ENCODE measurements around the gene AKNAD1.

AKNAD1 gene

DNA sequence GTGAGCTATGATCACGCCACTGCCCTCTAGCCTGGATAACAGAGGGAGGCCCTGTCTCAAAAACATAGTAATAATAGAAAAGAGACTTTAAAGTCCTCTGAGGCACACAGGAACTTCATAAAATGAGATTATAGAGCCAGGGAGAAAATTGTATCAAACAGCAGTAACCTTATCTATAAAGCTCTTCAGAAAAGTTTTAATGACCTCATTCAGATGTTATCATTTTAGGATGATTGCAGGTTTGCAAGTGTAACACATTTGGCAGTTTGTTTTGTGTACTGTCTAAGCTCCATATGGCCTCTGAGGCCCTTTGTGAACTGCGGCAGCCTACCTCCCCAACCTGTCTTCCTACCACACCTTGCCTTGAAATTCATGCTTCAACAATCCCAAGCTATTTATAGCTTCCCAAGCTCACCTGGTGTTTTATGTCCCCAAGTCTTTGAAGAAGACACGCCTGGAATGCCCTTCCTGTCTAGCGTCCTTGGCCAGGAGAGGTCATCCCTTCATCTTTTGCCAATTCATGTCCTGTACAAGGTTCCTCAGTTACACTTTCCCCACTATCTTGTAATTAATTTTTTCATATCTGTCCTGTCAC is 8.5 kb upstream of the AKNAD1 start:
- DNase-seq (ENCODE audit: low spot score): peak; percentile 10

DNA sequence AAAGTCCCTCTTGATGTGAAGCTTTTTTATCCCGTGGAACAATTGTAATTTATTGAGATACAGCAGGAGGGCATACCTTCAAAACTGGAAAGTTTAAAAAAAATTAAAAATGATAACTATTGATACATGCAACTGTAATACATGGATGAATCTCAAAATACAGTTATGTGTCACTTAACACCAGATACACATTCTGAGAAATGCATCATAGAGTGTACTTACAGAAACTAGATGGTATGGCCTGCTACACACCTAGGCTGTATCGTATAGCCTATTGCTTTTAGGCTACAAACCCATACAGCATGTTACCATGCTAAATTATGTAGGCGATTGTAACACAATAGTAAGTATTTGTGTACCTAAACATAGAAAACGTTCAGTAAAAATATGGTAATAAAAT is 7.1 kb upstream of the AKNAD1 start:
- no peak for DNase-seq (ENCODE audit: low spot score)

DNA sequence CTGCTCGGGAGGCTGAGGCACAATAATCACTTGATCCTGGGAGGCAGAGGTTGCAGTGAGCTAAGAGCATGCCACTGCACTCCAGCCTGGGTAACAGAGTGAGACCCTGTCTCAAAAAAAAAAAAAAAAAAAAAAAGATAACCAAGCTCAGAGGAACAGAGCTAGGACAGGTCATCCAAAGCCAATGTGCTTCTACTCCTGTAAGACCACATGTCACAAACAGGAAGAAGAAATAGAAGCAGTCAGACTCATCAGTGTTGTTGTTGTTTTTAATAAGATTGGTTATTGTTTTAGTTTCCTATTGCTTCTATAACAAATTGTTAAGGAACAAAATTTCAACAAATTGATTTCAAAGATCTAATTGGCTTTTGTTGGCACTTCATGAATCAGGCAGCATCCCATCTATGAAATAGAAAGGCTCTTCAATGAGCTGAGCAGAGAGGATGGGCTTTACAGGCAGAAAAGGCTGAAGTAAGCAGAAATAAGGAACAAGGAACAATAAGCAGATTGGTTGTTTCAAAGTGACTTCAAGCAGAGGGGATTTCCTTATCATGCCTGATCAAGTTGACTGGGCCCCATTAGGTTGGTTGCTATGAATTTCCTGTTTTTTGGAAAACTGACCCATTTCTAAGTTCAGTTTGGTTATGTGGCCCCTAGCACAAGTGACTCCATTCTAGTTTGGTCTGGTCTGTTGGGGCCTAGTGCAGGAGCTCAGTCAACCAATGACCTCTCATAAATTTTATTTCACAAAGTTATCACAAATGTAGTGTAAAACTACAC is 6.0 kb upstream of the AKNAD1 start:
- DNase-seq (ENCODE audit: low spot score): no peak

DNA sequence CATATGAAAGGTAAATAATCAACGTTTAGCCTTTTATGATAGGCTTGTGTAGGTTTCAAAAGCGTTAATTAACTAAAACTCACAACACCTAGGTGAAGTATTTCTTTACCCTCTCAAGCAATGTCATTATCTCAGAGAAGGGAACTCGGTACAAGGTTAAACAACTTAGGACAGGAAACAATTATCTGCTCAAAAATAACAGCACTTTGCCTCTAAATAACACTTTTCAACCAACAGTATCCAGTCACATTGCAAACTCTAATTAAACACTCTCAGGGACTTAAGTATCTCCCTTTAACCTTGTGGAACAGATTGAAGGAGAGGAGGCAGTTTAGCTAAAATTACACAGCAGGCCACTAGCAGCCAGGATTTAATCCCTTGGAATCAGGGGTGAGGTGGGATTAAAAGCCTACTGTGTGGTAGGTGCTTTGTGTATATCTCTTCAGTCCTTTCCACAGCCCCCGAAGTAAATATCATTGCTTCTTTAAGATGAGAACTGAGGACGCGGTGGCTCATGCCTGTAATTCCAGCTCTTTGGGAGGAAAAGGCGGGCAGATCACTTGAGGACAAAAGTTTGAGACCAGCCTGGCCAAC is 5.2 kb upstream of the AKNAD1 start:
- no peak for DNase-seq (ENCODE audit: low spot score)

DNA sequence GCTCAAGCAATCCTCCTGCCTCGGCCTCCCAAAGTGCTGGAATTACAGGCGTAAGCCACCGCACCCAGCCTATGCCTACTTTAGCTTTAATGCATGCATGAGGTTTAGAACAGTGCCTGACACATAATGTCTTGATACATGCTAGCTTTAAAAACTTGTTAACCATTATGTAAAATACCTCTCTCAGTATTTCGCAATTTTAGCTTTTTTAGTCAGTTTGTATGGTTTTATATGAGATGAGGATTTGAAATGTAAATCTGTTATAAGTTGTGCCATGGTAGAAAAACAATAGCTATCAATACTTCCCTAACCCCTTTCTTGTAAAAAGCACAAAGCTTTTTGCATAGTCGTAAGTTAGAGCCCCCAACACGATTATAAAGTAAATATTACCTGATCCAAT is 4.7 kb upstream of the AKNAD1 start:
- no peak for DNase-seq (ENCODE audit: low spot score)

DNA sequence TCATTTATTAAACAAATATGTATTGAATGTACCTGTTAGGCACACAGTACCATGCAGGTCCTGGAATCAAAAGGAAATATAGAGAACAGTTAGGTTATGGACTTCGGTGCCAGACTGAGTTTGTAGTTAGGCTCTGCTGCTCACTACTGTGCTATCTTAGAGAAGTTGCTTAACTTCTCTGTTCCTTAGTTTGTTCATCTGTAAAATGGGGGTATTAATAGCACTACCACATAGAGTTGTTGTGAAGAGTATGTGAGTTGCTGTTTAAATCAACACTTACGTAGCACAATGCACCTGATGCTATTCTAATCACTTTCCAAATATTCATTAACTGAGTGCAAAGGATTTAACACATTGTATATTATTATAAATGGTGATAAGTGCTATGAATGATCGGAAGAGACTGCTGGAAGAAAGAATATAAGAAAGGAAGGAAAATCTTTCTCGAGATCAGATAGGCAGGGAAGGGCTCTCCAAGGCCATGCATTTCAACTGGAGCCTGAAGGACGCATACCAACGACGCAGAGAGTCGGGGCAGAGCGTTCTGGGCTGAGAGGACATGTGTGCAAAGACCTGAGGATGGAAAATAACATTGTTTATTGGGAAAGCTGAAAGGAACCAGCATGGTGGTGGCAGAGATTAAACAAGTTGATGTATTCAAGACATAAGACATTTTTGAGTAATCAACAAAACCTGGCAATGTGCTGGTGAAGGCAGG is 3.5 kb upstream of the AKNAD1 start:
- no peak for DNase-seq (ENCODE audit: low spot score)

DNA sequence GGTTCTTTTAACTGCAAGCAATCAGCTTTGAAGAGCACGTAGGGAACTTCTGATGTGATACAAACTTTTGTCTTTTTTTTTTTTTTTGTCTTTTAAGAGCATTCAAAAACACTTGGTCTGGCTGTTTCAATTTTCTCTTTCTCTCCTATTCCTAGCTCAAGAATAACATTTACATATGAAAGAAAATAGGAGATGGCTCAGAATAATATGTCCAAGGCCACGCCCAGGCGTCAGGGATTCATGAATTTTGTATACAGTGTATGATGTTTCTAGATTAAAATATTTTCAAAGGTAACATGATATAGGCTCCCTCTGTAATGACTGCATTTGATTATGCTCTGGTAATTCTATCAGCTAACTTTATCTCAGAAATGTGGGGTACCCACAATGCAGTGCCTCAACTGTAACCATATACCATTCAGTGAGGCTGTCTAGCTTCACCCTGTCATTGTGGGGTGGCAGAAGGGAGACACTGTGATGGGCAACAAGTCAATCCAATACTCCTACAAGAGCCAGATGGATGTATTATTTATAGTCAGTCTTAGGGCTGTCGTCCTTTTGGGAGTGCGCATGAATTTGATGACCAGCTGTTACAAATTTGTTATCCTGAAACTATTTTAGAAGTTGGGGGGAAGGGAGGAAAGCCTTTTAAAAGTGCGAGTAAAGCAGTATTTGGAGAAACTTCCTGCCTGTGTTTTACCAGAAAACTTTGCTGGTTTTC is 1.5 kb upstream of the AKNAD1 start:
- DNase-seq (ENCODE audit: low spot score): peak; percentile 78

DNA sequence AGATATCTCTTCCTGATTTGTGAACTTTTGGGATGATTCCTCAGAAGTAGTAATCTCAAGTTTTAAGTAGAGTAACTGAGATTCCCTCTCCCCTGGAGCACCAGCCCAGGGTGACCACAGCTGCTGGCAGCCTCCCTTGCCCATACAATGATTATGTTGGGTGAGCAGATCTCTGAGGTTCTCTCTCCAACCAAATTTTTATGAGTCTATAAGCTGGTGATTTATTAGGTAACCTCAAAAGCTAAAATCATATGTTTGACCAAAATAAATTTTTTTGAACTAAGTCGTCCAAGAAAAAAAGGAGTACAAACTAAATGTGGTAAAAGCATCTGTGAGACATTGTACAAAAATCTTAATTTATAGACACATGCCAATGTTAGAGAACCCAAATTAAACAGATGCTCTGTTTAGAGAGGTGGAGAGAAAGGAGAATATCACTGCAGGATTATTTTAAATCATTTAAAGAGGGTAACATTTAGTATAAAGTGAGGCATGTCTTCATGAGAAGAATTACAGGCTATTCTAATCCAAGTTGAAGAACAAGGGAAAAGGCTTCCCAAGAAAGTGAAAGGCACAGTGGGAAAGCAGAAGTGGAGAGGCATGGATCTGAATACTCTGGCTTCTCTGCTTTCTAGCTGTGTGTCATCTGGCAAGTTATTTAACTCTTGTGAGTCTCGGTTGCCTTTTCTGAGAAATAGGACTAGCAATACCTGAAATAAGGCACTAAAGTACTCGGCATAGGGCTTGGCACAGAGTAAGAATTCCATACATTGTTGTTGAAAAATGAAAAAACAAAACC is 2.5 kb downstream of the AKNAD1 start:
- DNase-seq (ENCODE audit: low spot score): no peak

DNA sequence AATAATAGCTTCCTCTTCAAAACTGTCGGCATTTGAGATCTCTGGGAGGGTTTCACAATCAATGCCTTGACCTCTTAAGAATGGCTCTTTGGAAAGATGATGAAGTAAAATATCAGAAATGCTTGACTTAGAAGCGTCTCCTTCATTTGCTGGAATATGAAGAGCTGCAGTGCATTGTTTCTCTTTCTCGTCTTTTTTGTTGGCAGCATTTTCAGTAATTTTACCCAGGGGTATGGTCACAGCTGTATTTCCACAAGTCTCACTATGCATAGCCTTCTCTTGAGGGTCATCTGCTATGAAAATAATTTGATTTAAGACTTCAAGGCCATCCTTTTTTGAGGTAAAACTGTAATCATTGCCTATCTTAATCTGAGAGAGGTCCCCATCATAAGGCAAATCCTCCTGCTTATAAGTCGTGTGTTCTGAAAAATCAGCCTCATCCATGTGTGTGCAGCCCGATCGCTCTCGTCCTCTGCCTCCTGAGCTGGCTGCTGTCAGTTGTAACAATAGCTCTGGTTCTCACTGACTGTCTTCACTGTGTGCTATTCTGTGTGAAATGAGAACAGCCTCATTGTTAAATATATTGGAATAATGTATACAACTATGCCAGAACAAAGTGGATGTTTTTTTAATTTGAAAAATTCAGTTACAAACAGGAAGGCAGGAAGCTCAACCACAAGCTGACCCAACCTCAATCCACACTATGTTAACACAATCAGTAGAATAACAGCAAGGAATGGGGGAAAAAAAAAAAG is 4.5 kb downstream of the AKNAD1 start:
- no peak for DNase-seq (ENCODE audit: low spot score)

DNA sequence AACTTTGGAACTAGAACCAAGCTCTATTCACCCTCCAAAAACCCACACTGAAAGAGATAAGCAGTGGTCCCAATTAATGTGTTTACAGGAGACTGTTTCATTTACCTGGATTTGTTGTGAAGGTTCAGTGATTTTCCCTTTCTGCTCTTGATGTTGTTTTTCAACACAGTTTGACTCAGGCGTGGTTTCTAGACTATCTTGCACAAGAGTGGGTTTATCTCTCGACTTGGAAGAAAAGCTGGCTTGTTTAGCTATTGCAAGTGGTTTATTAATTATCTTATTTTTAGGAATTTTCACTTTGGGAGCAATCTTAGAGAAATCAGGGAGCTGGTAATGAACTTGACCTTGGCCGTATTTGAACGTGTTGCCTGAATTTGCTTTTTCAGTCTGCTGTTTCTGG is 5.3 kb downstream of the AKNAD1 start:
- DNase-seq (ENCODE audit: low spot score): no peak

DNA sequence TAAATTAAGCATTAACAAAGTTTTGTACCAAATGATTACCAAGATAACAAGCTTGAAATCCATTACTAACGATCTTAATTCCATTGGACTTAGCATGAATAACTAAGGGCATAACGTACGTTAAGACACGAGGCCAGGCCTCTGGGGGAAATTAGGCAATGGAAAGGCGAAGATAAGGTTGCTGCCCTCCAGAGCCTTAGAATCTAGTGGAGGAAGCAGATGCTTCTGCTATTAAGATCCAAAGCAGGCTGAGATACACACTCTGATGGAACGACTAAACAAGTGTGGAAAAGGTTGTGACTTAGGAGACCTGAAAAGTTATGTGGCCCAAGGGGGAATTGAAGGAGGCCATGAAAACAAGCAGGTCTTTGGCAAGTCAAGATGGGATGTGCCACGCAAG is 6.0 kb downstream of the AKNAD1 start:
- DNase-seq (ENCODE audit: low spot score): no peak

DNA sequence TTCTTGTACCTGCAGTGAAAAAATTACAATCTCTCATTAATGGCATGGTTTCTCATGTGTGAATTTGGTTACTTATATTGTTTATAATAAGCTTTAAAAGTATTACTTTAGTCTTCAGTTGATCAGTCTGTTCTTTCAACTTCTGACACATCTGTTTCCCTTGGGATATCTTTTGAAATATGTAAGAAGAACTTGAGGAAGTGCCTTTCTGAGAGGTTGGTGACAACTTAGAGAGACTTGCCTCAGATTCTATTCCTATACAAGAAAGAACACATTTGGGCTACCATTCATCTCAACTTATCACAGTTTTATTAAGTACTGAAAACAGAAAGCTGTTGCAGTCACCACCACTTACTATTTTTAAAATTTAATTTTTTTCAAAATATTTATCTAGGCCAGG is 8.1 kb downstream of the AKNAD1 start:
- no peak for DNase-seq (ENCODE audit: low spot score)

DNA sequence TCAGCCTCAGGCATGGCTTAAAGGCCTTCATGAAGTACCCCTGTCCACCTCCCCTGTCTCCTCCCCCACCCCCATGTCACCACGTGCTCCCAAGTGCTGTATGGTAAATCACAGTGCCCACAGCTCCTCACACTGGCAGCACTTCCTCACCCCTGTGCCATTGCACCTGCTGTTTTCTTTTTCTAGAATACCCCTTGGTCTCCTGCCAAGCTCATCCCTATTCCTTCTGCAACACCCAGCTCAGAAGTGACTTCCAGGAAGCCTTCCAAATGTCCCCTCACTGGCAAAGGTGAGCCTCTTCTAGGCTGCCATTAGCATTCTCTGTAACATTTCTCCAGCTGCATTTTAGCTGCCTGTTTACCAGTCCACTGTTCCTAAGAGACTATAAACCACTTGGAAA is 9.4 kb downstream of the AKNAD1 start:
- DNase-seq (ENCODE audit: low spot score): no peak

DNA sequence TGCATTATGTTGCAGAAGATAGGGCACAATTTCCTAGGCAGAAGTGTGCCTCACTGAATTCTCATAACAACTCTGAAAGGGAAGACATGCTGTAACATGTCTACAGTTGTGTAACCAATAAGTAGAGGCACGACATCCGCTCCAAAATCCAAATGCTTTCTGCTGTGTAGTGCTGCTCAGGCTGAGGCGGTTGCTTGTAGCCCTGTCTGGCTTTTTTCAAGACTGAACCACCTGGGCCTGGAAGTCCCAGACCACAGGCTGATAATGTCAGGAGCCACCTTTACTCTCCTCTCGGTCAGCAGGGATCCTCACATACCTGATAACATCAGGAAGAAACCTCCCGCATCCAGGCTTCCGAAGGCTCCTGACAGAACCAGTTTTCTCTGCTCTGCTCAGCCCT is 10.9 kb downstream of the AKNAD1 start:
- DNase-seq (ENCODE audit: low spot score): peak; percentile 73

DNA sequence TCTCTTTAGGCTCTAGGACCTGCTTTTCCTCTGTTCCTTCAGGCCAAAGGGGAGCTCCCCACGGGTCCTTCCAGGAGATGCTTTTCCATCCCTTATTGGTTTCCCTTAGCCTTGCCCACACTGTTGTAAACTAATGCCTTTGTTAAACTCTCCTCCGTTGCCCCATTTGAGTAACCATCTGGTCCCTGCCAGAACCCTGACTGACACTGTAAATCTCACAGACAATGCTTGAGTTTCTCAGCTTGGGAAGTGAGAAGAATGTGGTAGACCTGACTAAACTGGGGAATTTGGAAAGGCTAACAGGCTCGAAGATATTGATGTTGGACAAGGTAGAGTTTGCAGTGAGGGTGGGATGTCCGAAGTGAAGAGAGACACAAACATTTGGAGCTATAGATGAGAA is 11.4 kb downstream of the AKNAD1 start:
- no peak for DNase-seq (ENCODE audit: low spot score)

DNA sequence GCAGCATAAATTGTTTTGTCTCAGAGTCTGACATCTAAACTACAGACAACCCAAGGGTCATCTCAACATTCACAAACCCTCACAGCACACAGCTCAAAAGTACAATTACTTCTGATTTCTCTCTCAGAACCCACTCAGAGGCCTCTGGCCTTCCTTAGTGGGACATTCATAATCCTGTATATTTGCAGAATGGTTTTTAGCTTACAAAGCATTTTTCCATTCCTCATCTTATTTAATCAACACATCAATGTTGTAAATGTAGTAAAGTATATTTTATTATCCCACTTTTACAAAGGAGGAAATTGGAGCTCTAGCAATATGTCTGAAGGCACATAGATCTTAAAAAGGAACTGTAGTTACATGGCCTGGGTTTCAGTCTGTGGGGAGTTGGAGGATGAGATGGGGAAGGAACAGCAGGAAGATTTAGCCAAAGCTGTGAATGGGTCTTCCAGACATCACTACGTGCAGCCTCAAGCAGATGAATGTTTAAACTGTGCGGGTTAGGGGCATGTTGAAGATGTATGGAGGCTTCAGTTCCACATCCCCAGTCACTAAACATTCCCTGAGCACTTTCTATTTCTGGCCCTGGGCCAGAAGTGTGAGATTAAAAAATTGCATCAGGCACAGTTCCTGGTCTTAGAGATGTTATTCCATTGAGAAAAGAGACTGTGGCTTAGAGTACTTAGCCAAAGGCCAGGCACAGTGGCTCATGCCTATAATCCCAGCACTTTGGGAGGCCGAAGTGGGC is 13.3 kb downstream of the AKNAD1 start:
- no peak for DNase-seq (ENCODE audit: low spot score)

DNA sequence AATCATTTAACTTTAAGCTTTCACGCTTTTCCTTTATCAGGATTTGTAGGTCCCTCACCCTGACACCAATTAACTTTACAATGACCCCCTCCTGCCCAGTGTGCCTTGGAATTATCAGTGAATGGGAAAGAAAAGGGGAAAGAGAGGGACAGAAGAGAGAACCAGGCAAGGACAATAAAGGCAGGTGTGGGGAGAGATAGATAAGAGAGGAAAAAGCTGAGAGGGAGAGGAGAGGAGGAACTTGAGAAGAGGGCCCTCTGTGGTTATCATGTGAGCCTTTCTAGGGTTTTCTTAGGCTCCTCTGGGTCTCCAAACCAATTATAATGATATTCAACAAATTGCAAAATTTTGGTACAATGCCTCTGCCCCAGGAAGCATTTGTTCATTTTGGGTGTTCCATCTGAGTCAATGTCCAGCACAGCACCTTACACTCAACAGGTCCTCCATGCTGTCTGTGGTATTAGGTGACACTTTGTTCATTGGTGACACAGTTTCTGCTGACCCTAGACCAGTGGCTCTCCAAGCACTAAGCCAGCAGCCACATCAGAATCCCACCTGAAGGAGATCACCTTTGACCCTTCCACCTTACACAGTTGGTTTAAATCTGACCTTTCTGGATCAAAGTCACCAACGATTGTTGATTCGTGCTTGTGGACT is 14.2 kb downstream of the AKNAD1 start:
- DNase-seq (ENCODE audit: low spot score): no peak

DNA sequence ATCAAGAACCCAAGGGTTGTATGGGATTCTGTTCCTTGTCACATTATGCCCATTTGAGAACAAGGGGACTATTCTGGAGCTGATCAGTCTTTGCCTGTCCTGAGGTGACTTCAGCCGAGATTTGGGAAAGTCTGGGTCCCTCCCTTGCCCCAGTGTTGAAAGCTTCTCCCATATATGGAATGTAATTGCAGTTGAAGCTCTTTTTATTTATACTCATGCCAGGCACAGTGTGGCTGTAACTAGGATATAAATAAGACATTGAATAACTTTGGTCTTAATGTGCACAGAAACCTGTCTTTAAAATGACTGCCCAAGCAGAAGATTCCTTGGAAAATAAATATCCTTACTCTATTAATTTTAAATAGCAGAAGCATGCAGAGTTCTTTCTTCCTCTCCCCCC is 15.2 kb downstream of the AKNAD1 start:
- DNase-seq (ENCODE audit: low spot score): no peak

DNA sequence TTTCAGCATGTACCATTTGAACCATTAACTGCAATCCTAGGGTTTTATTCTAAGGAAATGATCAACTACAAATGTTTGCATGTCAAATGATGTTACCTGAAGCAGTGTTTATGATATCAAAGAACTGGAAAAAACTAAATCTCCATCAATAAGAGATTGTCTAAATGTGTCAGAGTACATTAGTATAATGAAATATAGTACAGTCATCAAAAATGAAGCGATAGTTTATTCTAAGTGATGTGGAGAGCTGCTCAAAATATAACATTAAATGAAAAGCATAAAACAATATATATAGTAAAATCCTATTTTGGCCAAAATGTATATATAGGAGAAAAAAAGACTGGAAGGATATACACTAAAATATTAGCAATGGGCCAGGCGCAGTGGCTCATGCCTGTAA is 24.0 kb downstream of the AKNAD1 start:
- no peak for DNase-seq (ENCODE audit: low spot score)

Measured in SK-N-DZ (cell line).